Measurements from ENCODE around the gene ABHD11.

GRCh38 chr7:73698410-73698809 lies 40.2 kb downstream of the ABHD11 start:
- TF ChIP-seq CTCF (optimal IDR thresholded peaks at IDR 0.05 in 1 of 3, IDR thresholded peaks at IDR 0.05 in 1 of 3, conservative IDR thresholded peaks at IDR 0.05 in 1 of 3; ENCODE audit: extremely low read depth in 1 of 3, insufficient read depth in 2 of 3, low read length in 3 of 3) = no peak
- no peak for TF ChIP-seq EZH2 (IDR thresholded peaks at IDR 0.05; ENCODE audit: low read length)
